Neural cell (in vitro differentiated cells): ENCODE results near the gene PGA3. TPM values are rescaled to one million over a fixed set of nuclear protein-coding genes. Genes with fewer than 3 reads are reported as not detected.
"Not testable (repeated sequence)": the region's sequence is repeated elsewhere in the genome, so short reads cannot be mapped to it uniquely, and the experiment has no call there.

ENCODE experiments used
- H2AFZ ChIP-seq: fragments of 200-600, 300-800 bp; sonication (generic), shearing (Covaris generic); 2 replicates; pipeline ENCODE4 v1.6.0; 2014; ENCODE audit warnings: low read depth, mild to moderate bottlenecking, antibody characterized with exemption, low read length, moderate library complexity
- H3F3A ChIP-seq: fragments of 200-600 bp; shearing (Covaris generic); 2 replicates; pipeline ENCODE4 v1.6.1; 2016; ENCODE audit warnings: mild to moderate bottlenecking, moderate library complexity, mixed read lengths, antibody characterized with exemption, low read length; ENCODE audit not compliant: insufficient read depth, poor library complexity, severe bottlenecking
- H3K27ac ChIP-seq: fragments of 200-600, 300-800 bp; sonication (generic), shearing (Covaris generic); 2 replicates; pipeline ENCODE4 v1.5.1; 2014; ENCODE audit warnings: mild to moderate bottlenecking, low read length, moderate library complexity
- H3K27me3 ChIP-seq: fragments of 300-800, 200-600 bp; sonication (generic), shearing (Covaris generic); 2 replicates; pipeline ENCODE4 v1.6.0; 2014; ENCODE audit warnings: mild to moderate bottlenecking, low read depth, low read length, moderate library complexity; ENCODE audit not compliant: insufficient read depth
- H3K36me3 ChIP-seq: fragments of 300-800, 200-600 bp; sonication (generic), shearing (Covaris generic); 2 replicates; pipeline ENCODE4 v1.5.1; 2014; ENCODE audit warnings: mild to moderate bottlenecking, antibody characterized with exemption, low read length, moderate library complexity; ENCODE audit not compliant: insufficient read depth
- H3K4me2 ChIP-seq: fragments of 300-800, 200-600 bp; sonication (generic), shearing (Covaris generic); 2 replicates; pipeline ENCODE4 v1.6.0; 2014; ENCODE audit warnings: mild to moderate bottlenecking, low read length
- H3K4me3 ChIP-seq: fragments of 300-800, 200-600 bp; sonication (generic), shearing (Covaris generic); 2 replicates; pipeline ENCODE4 v1.5.1; 2014; ENCODE audit warnings: mild to moderate bottlenecking, low read length, moderate library complexity
- H3K79me2 ChIP-seq: fragments of 200-600 bp; shearing (Covaris generic); replicated peaks from 2 replicates; pipeline ENCODE4 v1.6.0; 2014; ENCODE audit warnings: mild to moderate bottlenecking, low read length, moderate library complexity; ENCODE audit not compliant: insufficient read depth
- H3K9ac ChIP-seq: fragments of 300-800, 200-600 bp; sonication (generic), shearing (Covaris generic); 2 replicates; pipeline ENCODE4 v1.6.1; 2016; ENCODE audit warnings: mild to moderate bottlenecking, low read length, mixed read lengths
- H3K9me2 ChIP-seq: fragments of 200-600 bp; shearing (Covaris generic); 2 replicates; pipeline ENCODE4 v1.6.1; 2016; ENCODE audit warnings: mild to moderate bottlenecking, low read length, mixed read lengths; ENCODE audit not compliant: insufficient read depth
- H3K9me3 ChIP-seq: fragments of 200-600, 300-800 bp; sonication (generic), shearing (Covaris generic); 2 replicates; pipeline ENCODE4 v1.6.1; 2016; ENCODE audit warnings: mild to moderate bottlenecking, mixed run types, low read length, moderate library complexity, mixed read lengths
- H4K20me1 ChIP-seq: fragments of 200-600 bp; shearing (Covaris generic); 2 replicates; pipeline ENCODE4 v1.6.1; 2016; ENCODE audit warnings: mild to moderate bottlenecking, mixed run types; ENCODE audit not compliant: insufficient read depth
- CTCF ChIP-seq: fragments of 450-650 bp; IDR thresholded peaks from 2 replicates; pipeline ENCODE4 v1.5.1; 2014; ENCODE audit warnings: antibody characterized with exemption, mild to moderate bottlenecking, moderate library complexity; ENCODE audit not compliant: poor library complexity, severe bottlenecking
- EP300 ChIP-seq: fragments of 450-650 bp; conservative IDR thresholded peaks from 2 replicates; pipeline ENCODE4 v1.6.1; 2014; ENCODE audit warnings: antibody characterized with exemption, mild to moderate bottlenecking, moderate library complexity; ENCODE audit not compliant: poor library complexity, severe bottlenecking
- EZH2 ChIP-seq: fragments of 200-600, 300-800 bp; shearing (Covaris generic), sonication (generic); IDR thresholded peaks from 2 replicates; pipeline ENCODE4 v1.6.1; 2014; ENCODE audit warnings: antibody characterized with exemption, low read length, borderline replicate concordance, mild to moderate bottlenecking; ENCODE audit not compliant: insufficient read depth, poor library complexity, severe bottlenecking
- MXI1 ChIP-seq: fragments of 450-650 bp; conservative IDR thresholded peaks from 2 replicates; pipeline ENCODE4 v1.6.1; 2014; ENCODE audit warnings: antibody characterized with exemption, mild to moderate bottlenecking; ENCODE audit not compliant: poor library complexity, severe bottlenecking
- POLR2AphosphoS5 ChIP-seq: IDR thresholded peaks from 2 replicates; pipeline ENCODE4 v1.6.1; 2012
- RAD21 ChIP-seq: fragments of 450-650 bp; conservative IDR thresholded peaks from 2 replicates; pipeline ENCODE4 v1.6.1; 2014; ENCODE audit warnings: antibody characterized with exemption, mild to moderate bottlenecking, moderate library complexity
- REST ChIP-seq: IDR thresholded peaks from 2 replicates; pipeline ENCODE4 v1.6.1; 2012; ENCODE audit warnings: borderline replicate concordance
- SMC3 ChIP-seq: fragments of 450-650 bp; conservative IDR thresholded peaks from 2 replicates; pipeline ENCODE4 v1.6.1; 2014; ENCODE audit warnings: antibody characterized with exemption, mild to moderate bottlenecking, moderate library complexity; ENCODE audit not compliant: poor library complexity
- TAF1 ChIP-seq: IDR thresholded peaks from 2 replicates; pipeline ENCODE4 v1.6.1; 2012; ENCODE audit warnings: low read depth
- polyA plus RNA-seq: library from polyadenylated mRNA; depleted of rRNA; stranded (reverse); fragments of >200 nt; gene quantifications from 2 replicates; pipeline ENCODE4 v1.2.3, GENCODE V29; 2014

PGA3 gene
- polyA plus RNA-seq, 1 donor from 2014 or later: not detected

- no peak overlapping the region for H3K27ac ChIP-seq
- H3K9ac ChIP-seq: no peak overlapping the region
- no peak overlapping the region for H2AFZ ChIP-seq
- no peaks in the 10 kb centered on the region for H3K27me3 ChIP-seq
- TF ChIP-seq EP300 (no peak), SMC3 (no peak), RAD21 (no peak), EZH2 (no peak), MXI1 (no peak), POLR2AphosphoS5 (no peak), TAF1 (no peak), CTCF (no peak), REST (no peak)
- no peaks in the 10 kb centered on the region for H3K79me2 ChIP-seq
- no peak overlapping the region for H3K4me2 ChIP-seq
- no peaks in the 10 kb centered on the region for H3K9me2 ChIP-seq
- H3K36me3 ChIP-seq: no peaks in the 10 kb centered on the region
- no peaks in the 10 kb centered on the region for H3F3A ChIP-seq
- H3K4me3 ChIP-seq: no peak overlapping the region
- H3K9me3 ChIP-seq: no peaks in the 10 kb centered on the region
- no peaks in the 10 kb centered on the region for H4K20me1 ChIP-seq
These were observed 26.9 kb upstream of the PGA3 start for GRCh38 chr11:61176446-61176845.

- H3K79me2 ChIP-seq, H3K4me2 ChIP-seq, H4K20me1 ChIP-seq, H3K9me2 ChIP-seq, H3K9ac ChIP-seq, H3K4me3 ChIP-seq, H3K27me3 ChIP-seq, H3K9me3 ChIP-seq, H3K27ac ChIP-seq, H3K36me3 ChIP-seq, H2AFZ ChIP-seq, H3F3A ChIP-seq: not testable (repeated sequence)
These were observed 23.1 kb upstream of the PGA3 start for GRCh38 chr11:61180205-61180604.

- Histone ChIP-seq H3K9ac (no peak overlapping the region), H3F3A (no peaks in the 10 kb centered on the region), H3K4me2 (no peak overlapping the region), H3K36me3 (no peaks in the 10 kb centered on the region), H3K27ac (no peak overlapping the region), H3K79me2 (no peaks in the 10 kb centered on the region), H4K20me1 (no peaks in the 10 kb centered on the region), H2AFZ (no peak overlapping the region), H3K27me3 (no peaks in the 10 kb centered on the region), H3K9me2 (no peaks in the 10 kb centered on the region), H3K9me3 (no peaks in the 10 kb centered on the region), H3K4me3 (no peak overlapping the region)
- TF ChIP-seq SMC3 (no peak), REST (no peak), RAD21 (no peak), MXI1 (no peak), TAF1 (no peak), CTCF (no peak), EZH2 (no peak), EP300 (no peak), POLR2AphosphoS5 (no peak)
These were observed 21.8 kb upstream of the PGA3 start for GRCh38 chr11:61181489-61181888.
